Measurements from ENCODE around the gene TMEM208. TPM values are rescaled to one million over a fixed set of nuclear protein-coding genes. Genes with fewer than 3 reads are reported as not detected.

TMEM208 gene
- total and polyA plus RNA-seq, 2 of the 13 experiments (the other 11 are each of a cell fraction or from before 2014, with no cell fraction given): 58.8 to 72.9 TPM

- WGBS (ENCODE audit: low lambda C conversion rate): 28% methylated on average over 5 of the region's 5 CpGs
- H3K4me3 ChIP-seq (replicated peaks in 1 of 3; ENCODE audit: insufficient read depth in 1 of 3, low read depth in 2 of 3, low read length in 3 of 3): no peak overlapping the region
- no peak overlapping the region for H2AFZ ChIP-seq (ENCODE audit: low read length)
- no peaks in the 10 kb centered on the region for H3K79me2 ChIP-seq (ENCODE audit: insufficient read depth, low read length)
- no peaks in the 10 kb centered on the region for H4K20me1 ChIP-seq (ENCODE audit: insufficient read depth, low read length)
- intact Hi-C loops (cut with micrococcal nuclease; ENCODE audit: unreplicated experiment) (no loop called here), in situ Hi-C loops (cut with HindIII; ENCODE audit: extremely low pct_ligation_motif_present, low pct_unique_long_range_greater_than_20kb) (no loop called here)
- FAIRE-seq (no peak), DNase-seq (ENCODE audit: low spot score) (no peak), ATAC-seq (no peak)
- H3K27ac ChIP-seq (ENCODE audit: extremely low read length, insufficient read depth, low read length): no peak overlapping the region
- BruUV-seq (replicated peaks): no TSS peak
- H3K27me3 ChIP-seq (ENCODE audit: control insufficient read depth in 1 of 2, insufficient read depth in 2 of 2, low read length in 2 of 2): peaks cover 0 to 2% of the 10 kb centered on the region in 2 experiments; a peak in 1 of 5 replicates
- H3K9ac ChIP-seq (ENCODE audit: insufficient read depth, low read depth, low read length): no peak overlapping the region
- H3K9me3 ChIP-seq (ENCODE audit: low read length): no peaks in the 10 kb centered on the region
- TF ChIP-seq IRF1 (CRISPR knock-in tag; IDR thresholded peaks at IDR 0.05; ENCODE audit: low read depth) (no peak), ZNF329 (CRISPR knock-in tag; IDR thresholded peaks at IDR 0.05; ENCODE audit: low read depth) (no peak), PHF8 (CRISPR knock-in tag; IDR thresholded peaks at IDR 0.05) (no peak), HNF1A (IDR thresholded peaks at IDR 0.05; ENCODE audit: low read depth) (no peak), HNF1A (CRISPR knock-in tag; IDR thresholded peaks at IDR 0.05; ENCODE audit: borderline replicate concordance) (no peak), MTERF4 (CRISPR knock-in tag; IDR thresholded peaks at IDR 0.05) (no peak)
- ChIA-PET POLR2A (interaction anchor here (1.7 kb wide), 1 partner anchor 11 kb away, joined by 6 read pairs; the partner anchor contains the start of gene TMEM208), CTCF (ENCODE audit: low intra/inter-chr PET ratio, low total read pairs) (no interaction called here)
- peaks cover 24% of the 10 kb centered on the region for H3K4me1 ChIP-seq (ENCODE audit: insufficient read depth, low read length)
- no peaks in the 10 kb centered on the region for H3K36me3 ChIP-seq (replicated peaks in 1 of 2; ENCODE audit: control insufficient read depth in 1 of 2, insufficient read depth in 2 of 2, low read length in 2 of 2)
- H3K4me2 ChIP-seq (ENCODE audit: low read depth, low read length): no peak overlapping the region
Measured at GRCh38 chr16:67215706-67216105, 11.2 kb upstream of the TMEM208 start.

All from HepG2 (cell line).